GM21737 (cell line): Measurements from ENCODE around the gene ZEB2.

Experiments
- ATAC-seq: cut with Tn5 transposase; IDR thresholded peaks from one replicate; pipeline ENCODE4 v1.9.1; 2021; ENCODE audit warnings: mild to moderate bottlenecking, moderate library complexity; ENCODE audit not compliant: unreplicated experiment

Gene ZEB2

GRCh38 chr2:144472046-144472412 lies 47.9 kb downstream of the ZEB2 start:
- ATAC-seq = no peak

- ATAC-seq = peak; percentile 69
Observed at GRCh38 chr2:144471305-144472045, 48.4 kb downstream of the ZEB2 start.

GRCh38 chr2:144470816-144471215 lies 49.1 kb downstream of the ZEB2 start:
- no peak for ATAC-seq

- no peak for ATAC-seq
Observed at GRCh38 chr2:144470334-144470733, 49.6 kb downstream of the ZEB2 start.

- ATAC-seq = no peak
Observed at GRCh38 chr2:144469798-144470197, 50.1 kb downstream of the ZEB2 start.

- ATAC-seq = no peak
Observed at GRCh38 chr2:144468823-144469595, 50.9 kb downstream of the ZEB2 start.

- no peak for ATAC-seq
Observed at GRCh38 chr2:144467502-144468137, 52.3 kb downstream of the ZEB2 start.

- ATAC-seq = no peak
Observed at GRCh38 chr2:144466637-144467036, 53.3 kb downstream of the ZEB2 start.

GRCh38 chr2:144465749-144466148 lies 54.2 kb downstream of the ZEB2 start:
- no peak for ATAC-seq

GRCh38 chr2:144464730-144465129 lies 55.2 kb downstream of the ZEB2 start:
- ATAC-seq = no peak

- no peak for ATAC-seq
Observed at GRCh38 chr2:144463266-144463665, 56.7 kb downstream of the ZEB2 start.

GRCh38 chr2:144462266-144462665 lies 57.7 kb downstream of the ZEB2 start:
- no peak for ATAC-seq

GRCh38 chr2:144461308-144461766 lies 58.6 kb downstream of the ZEB2 start:
- ATAC-seq = no peak

- no peak for ATAC-seq
Observed at GRCh38 chr2:144460727-144461307, 59.1 kb downstream of the ZEB2 start.

GRCh38 chr2:144459937-144460336 lies 60.0 kb downstream of the ZEB2 start:
- no peak for ATAC-seq

GRCh38 chr2:144459286-144459685 lies 60.6 kb downstream of the ZEB2 start:
- ATAC-seq = no peak

- no peak for ATAC-seq
Observed at GRCh38 chr2:144458541-144458940, 61.4 kb downstream of the ZEB2 start.

- no peak for ATAC-seq
Observed at GRCh38 chr2:144456680-144457079, 63.2 kb downstream of the ZEB2 start.

GRCh38 chr2:144455987-144456386 lies 63.9 kb downstream of the ZEB2 start:
- ATAC-seq = no peak

- no peak for ATAC-seq
Observed at GRCh38 chr2:144454466-144455287, 65.2 kb downstream of the ZEB2 start.
